HCT116 (cell line): ENCODE data around the gene CCDC32. TPM values are rescaled to one million over a fixed set of nuclear protein-coding genes. Genes with fewer than 3 reads are reported as not detected.

ENCODE experiments used
- ATAC-seq: fragments of 200-7000 bp; cut with Tn5 transposase; 2 replicates; pipeline ENCODE4 v1.9.1; 2020; ENCODE audit warnings: mild to moderate bottlenecking, moderate library complexity
- BruUV-seq: library from RNA; stranded (reverse); fragments of 400-500 nt; replicated peaks from 2 replicates; lab custom pipeline; 2021; lab: Mats Ljungman, UMichigan
- CTCF ChIA-PET: fragments of 300-600 bp; sonication (Branson Sonifier 250); formaldehyde crosslinking; loops from one replicate; lab custom pipeline; 2021; ENCODE audit warnings: antibody characterized with exemption; lab: Charles Lee
- POLR2A ChIA-PET: fragments of 300-600, 350-600 bp; sonication (Branson Sonifier 250); formaldehyde crosslinking; loops from one replicate; lab custom pipeline; 2021; ENCODE audit warnings: antibody characterized with exemption; lab: Charles Lee
- RAD21 ChIA-PET, 2 experiments: fragments of 300-600 bp; sonication (Branson Sonifier 250); formaldehyde crosslinking; loops; one replicate each; lab custom pipeline; 2023; ENCODE audit warnings: low total read pairs in 2 of 2; ENCODE audit not compliant: uncharacterized antibody in 2 of 2, unreplicated experiment in 2 of 2, low non-redundant PET in 1 of 2; lab: Charles Lee
- DNase-seq: peaks from one replicate; pipeline ENCODE4 v3.0.0-alpha.2; 2010; ENCODE audit warnings: low read depth, low spot score
- H2AFZ ChIP-seq: fragments of 200-600 bp; shearing (Covaris generic), sonication (generic); 2 replicates; pipeline ENCODE4 v1.6.1; 2017; ENCODE audit warnings: low read depth, mixed run types, mixed read lengths, antibody characterized with exemption, low read length; ENCODE audit not compliant: poor library complexity, severe bottlenecking
- H3K27ac ChIP-seq: 2 replicates; pipeline ENCODE4 v1.5.1; 2012; ENCODE audit warnings: low read depth, low read length
- H3K27me3 ChIP-seq: fragments of 200-600 bp; sonication (generic); 2 replicates; pipeline ENCODE4 v1.6.1; 2016; ENCODE audit warnings: mixed run types, low read length, mixed read lengths; ENCODE audit not compliant: insufficient read depth
- H3K36me3 ChIP-seq, 2 experiments: fragments of 200-500 bp in 1 of 2; fragments of 200-600 bp in 1 of 2; sonication (Bioruptor generic) in 1 of 2; sonication (generic) in 1 of 2; 2 replicates each; pipeline versions ENCODE4 v1.5.1 to v1.6.1; 2014 to 2016; ENCODE audit warnings: low read length in 2 of 2, inconsistent platforms in 1 of 2, mixed read lengths in 1 of 2, mixed run types in 1 of 2; ENCODE audit not compliant: insufficient read depth in 2 of 2, control insufficient read depth in 1 of 2
- H3K4me1 ChIP-seq, 2 experiments: fragments of 200-600 bp in 1 of 2; sonication (generic) in 1 of 2; 2 replicates each; pipeline versions ENCODE4 v1.5.1 to v1.6.1; 2012 to 2017; ENCODE audit warnings: low read length in 2 of 2, inconsistent platforms in 1 of 2, mild to moderate bottlenecking in 1 of 2, mixed read lengths in 1 of 2, mixed run types in 1 of 2, moderate library complexity in 1 of 2; ENCODE audit not compliant: insufficient read depth in 2 of 2, control insufficient read depth in 1 of 2
- H3K4me2 ChIP-seq: fragments of 200-600 bp; sonication (generic); 2 replicates; pipeline ENCODE4 v1.6.1; 2017; ENCODE audit warnings: mixed run types, low read length, mixed read lengths
- H3K4me3 ChIP-seq, 2 experiments: fragments of 200-600 bp in 1 of 2; sonication (generic) in 1 of 2; replicated peaks in 1 of 2; 2 replicates each; pipeline ENCODE4 v1.5.1; 2011 to 2016; ENCODE audit warnings: low read length in 2 of 2, control low read depth in 1 of 2, low read depth in 1 of 2, mild to moderate bottlenecking in 1 of 2, mixed read lengths in 1 of 2, mixed run types in 1 of 2
- H3K79me2 ChIP-seq: fragments of 200-600 bp; sonication (generic); 2 replicates; pipeline ENCODE4 v1.6.1; 2017; ENCODE audit warnings: mild to moderate bottlenecking, mixed run types, low read length, moderate library complexity, mixed read lengths; ENCODE audit not compliant: insufficient read depth
- H3K9ac ChIP-seq: fragments of 200-600 bp; sonication (generic); 2 replicates; pipeline ENCODE4 v1.6.1; 2016; ENCODE audit warnings: low read length, mixed read lengths
- H3K9me2 ChIP-seq: fragments of 200-600 bp; sonication (generic), shearing (Covaris generic); 2 replicates; pipeline ENCODE4 v1.6.1; 2017; ENCODE audit warnings: mixed run types, mild to moderate bottlenecking, moderate library complexity; ENCODE audit not compliant: insufficient read depth
- H3K9me3 ChIP-seq, 2 experiments: fragments of 200-500 bp in 1 of 2; fragments of 200-600 bp in 1 of 2; sonication (Bioruptor generic) in 1 of 2; sonication (generic) in 1 of 2; 2 replicates each; pipeline ENCODE4 v1.6.1; 2014 to 2017; ENCODE audit warnings: low read length in 2 of 2, mixed read lengths in 2 of 2, inconsistent platforms in 1 of 2, low read depth in 1 of 2, mild to moderate bottlenecking in 1 of 2, mixed run types in 1 of 2, moderate library complexity in 1 of 2; ENCODE audit not compliant: control insufficient read depth in 1 of 2, insufficient read depth in 1 of 2
- H4K20me1 ChIP-seq: fragments of 200-600 bp; sonication (generic), shearing (Covaris generic); 2 replicates; pipeline ENCODE4 v1.6.1; 2017; ENCODE audit warnings: mixed run types, mild to moderate bottlenecking, moderate library complexity; ENCODE audit not compliant: insufficient read depth
- CBX3 ChIP-seq: IDR thresholded peaks from 2 replicates; pipeline ENCODE4 v1.6.1; 2012; ENCODE audit warnings: low read depth
- CEBPB ChIP-seq: IDR thresholded peaks from 2 replicates; pipeline ENCODE4 v1.6.1; 2012; ENCODE audit warnings: low read depth
- CTCF ChIP-seq, 3 experiments: fragments of 200-600 bp in 1 of 3; sonication (generic) in 1 of 3; IDR thresholded peaks in 2 of 3; conservative IDR thresholded peaks in 1 of 3; 2 replicates each; pipeline ENCODE4 v1.5.1; 2012 to 2017; ENCODE audit warnings: low read depth in 2 of 3, low read length in 2 of 3, antibody characterized with exemption in 1 of 3, borderline replicate concordance in 1 of 3, control low read depth in 1 of 3, mild to moderate bottlenecking in 1 of 3, mixed read lengths in 1 of 3, mixed run types in 1 of 3, moderate library complexity in 1 of 3; ENCODE audit not compliant: insufficient read depth in 1 of 3
- EGR1 ChIP-seq: IDR thresholded peaks from 2 replicates; pipeline ENCODE4 v1.6.1; 2012; ENCODE audit warnings: low read depth
- ELF1 ChIP-seq: IDR thresholded peaks from 2 replicates; pipeline ENCODE4 v1.6.1; 2012; ENCODE audit warnings: low read depth, borderline replicate concordance
- JUND ChIP-seq: IDR thresholded peaks from 2 replicates; pipeline ENCODE4 v1.6.1; 2012
- POLR2A ChIP-seq: IDR thresholded peaks from 2 replicates; pipeline ENCODE4 v1.7.0; 2011; ENCODE audit warnings: borderline replicate concordance; ENCODE audit not compliant: insufficient read depth, insufficient read length; ENCODE audit errors: extremely low read depth
- RAD21 ChIP-seq: IDR thresholded peaks from 2 replicates; pipeline ENCODE4 v1.6.1; 2012; ENCODE audit warnings: low read depth, mild to moderate bottlenecking
- SP1 ChIP-seq: IDR thresholded peaks from 2 replicates; pipeline ENCODE4 v1.6.1; 2012; ENCODE audit warnings: low read depth
- SRF ChIP-seq: IDR thresholded peaks from 2 replicates; pipeline ENCODE4 v1.6.1; 2012; ENCODE audit warnings: low read depth
- ZNF274 ChIP-seq: fragments of 200-500 bp; sonication (Bioruptor generic); IDR thresholded peaks from 2 replicates; pipeline ENCODE4 v1.6.1; 2014; ENCODE audit warnings: mild to moderate bottlenecking, low read depth, low read length, inconsistent platforms
- intact Hi-C: fragments of 100-400 bp; cut with micrococcal nuclease; formaldehyde crosslinking; loops from 2 replicates; pipeline ENCODE4 v1.10.0; 2022
- total RNA-seq: library from RNA; stranded (reverse); gene quantifications from one replicate; pipeline ENCODE4 v1.2.1, GENCODE V29; 2021; ENCODE audit not compliant: unreplicated experiment
- TF ChIP-seq, protein P1 (sequence below): IDR thresholded peaks from 2 replicates; pipeline ENCODE4 v1.6.1; 2012
- TF ChIP-seq, protein P2 (sequence below): IDR thresholded peaks from 2 replicates; pipeline ENCODE4 v1.6.1; 2011; ENCODE audit warnings: mild to moderate bottlenecking, low read length, moderate library complexity; ENCODE audit not compliant: insufficient replicate concordance; ENCODE audit errors: extremely low read depth

The CCDC32 gene
- total RNA-seq, 1 experiment from 2014 or later, result 18.6 TPM

DNA sequence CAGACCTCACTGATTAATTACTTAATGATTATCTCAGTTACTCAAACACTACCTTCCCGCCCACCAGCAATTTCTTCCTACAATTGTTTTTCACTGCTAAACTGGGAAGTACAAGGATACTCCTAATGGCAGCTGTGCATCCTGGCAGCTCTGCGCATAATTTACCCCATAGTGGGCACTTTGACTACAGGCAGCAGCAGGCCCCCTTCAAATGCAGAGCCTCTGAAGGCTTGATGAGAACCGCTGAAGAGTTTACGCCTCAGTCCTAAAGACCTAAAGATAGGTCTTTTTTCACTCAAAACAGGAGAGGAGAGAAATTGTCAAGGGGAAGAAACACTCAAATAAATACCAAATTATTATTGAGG is 10.7 kb downstream of the CCDC32 start:
- H2AFZ ChIP-seq, result no peak overlapping the region
- ChIA-PET POLR2A (no interaction called here), RAD21 (no interaction called here)
- no peaks in the 10 kb centered on the region for H3K79me2 ChIP-seq
- BruUV-seq, result no TSS peak
- H3K9ac ChIP-seq, result no peak overlapping the region
- peaks cover 3 to 10% of the 10 kb centered on the region in 2 experiments; a peak in 3 of 4 replicates for H3K36me3 ChIP-seq
- H3K27me3 ChIP-seq, result no peaks in the 10 kb centered on the region
- H3K27ac ChIP-seq, result no peak overlapping the region
- no peaks in the 10 kb centered on the region for H3K9me3 ChIP-seq
- H3K4me3 ChIP-seq, result no peak overlapping the region
- TF ChIP-seq CEBPB, result no peak
- no peak for TF ChIP-seq SRF
- TF ChIP-seq EGR1, result no peak
- no peak for TF ChIP-seq POLR2A
- TF ChIP-seq CTCF (IDR thresholded peaks at IDR 0.05 in 2 of 3, conservative IDR thresholded peaks at IDR 0.05 in 1 of 3; ENCODE audit: borderline replicate concordance in 1 of 3, insufficient read depth in 1 of 3, low read depth in 2 of 3, low read length in 2 of 3), result no peak
- TF ChIP-seq, all 23 proteins: peak for 0
- ATAC-seq (no peak), DNase-seq (no peak)
- no peaks in the 10 kb centered on the region for H3K9me2 ChIP-seq
- no peaks in the 10 kb centered on the region for H4K20me1 ChIP-seq
- no peak overlapping the region for H3K4me2 ChIP-seq
- no peaks in the 10 kb centered on the region for H3K4me1 ChIP-seq
- intact Hi-C loops, result no loop called here
- CTCF ChIA-PET, result interaction anchor here (1.0 kb wide), 1 partner anchor 35 kb away, joined by 3 read pairs; no protein-coding TSS in a partner anchor

DNA sequence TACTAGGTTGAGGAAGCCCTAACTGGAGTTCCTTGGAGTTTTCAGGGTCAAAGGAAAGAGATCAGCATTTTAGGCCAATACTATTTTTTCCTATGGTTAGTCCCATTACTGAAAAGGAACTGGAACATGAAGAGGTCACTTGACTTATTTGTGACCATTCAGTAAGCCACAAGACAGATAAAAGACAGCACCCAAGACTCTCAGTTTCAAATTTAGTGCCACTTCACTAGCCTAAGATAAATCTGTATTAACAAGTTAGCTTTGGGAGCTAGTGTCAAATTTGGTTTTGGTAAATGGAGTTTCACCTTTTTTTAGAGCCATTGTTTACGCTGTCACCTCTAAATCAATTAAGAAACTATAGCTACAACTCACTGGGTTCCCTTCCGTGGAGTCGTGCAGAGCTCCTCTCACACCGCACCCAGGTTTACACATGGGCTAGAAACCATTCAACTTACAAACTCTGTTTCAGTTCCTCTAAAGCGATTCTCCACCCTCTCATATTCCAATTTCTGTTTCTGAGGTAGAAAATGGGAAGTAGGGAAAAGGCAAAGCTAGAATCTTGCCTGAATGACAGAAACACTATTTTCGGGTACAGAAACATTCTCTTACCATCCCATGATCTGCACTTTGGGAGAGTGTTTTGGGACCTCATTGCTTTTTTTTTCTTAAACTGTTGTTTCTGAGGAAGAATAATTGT is 14.4 kb downstream of the CCDC32 start:
- ChIA-PET POLR2A (no interaction called here), RAD21 (no interaction called here), CTCF (no interaction called here)
- Histone ChIP-seq H2AFZ (no peak overlapping the region), H4K20me1 (no peaks in the 10 kb centered on the region), H3K4me2 (no peak overlapping the region), H3K27ac (no peak overlapping the region), H3K4me3 (no peak overlapping the region), H3K36me3 (peaks cover 0 to 3% of the 10 kb centered on the region in 2 experiments; a peak in 1 of 4 replicates), H3K79me2 (no peaks in the 10 kb centered on the region), H3K9me2 (no peaks in the 10 kb centered on the region), H3K4me1 (no peaks in the 10 kb centered on the region), H3K27me3 (no peaks in the 10 kb centered on the region), H3K9ac (no peak overlapping the region), H3K9me3 (no peaks in the 10 kb centered on the region)
- DNase-seq (no peak), ATAC-seq (no peak)
- BruUV-seq, result no TSS peak
- intact Hi-C loops, result no loop called here
- TF ChIP-seq RAD21 (no peak), CTCF (IDR thresholded peaks at IDR 0.05 in 2 of 3, conservative IDR thresholded peaks at IDR 0.05 in 1 of 3; ENCODE audit: borderline replicate concordance in 1 of 3, insufficient read depth in 1 of 3, low read depth in 2 of 3, low read length in 2 of 3) (no peak), ELF1 (no peak), SP1 (no peak), ZNF274 (no peak), CEBPB (no peak), CBX3 (no peak), JUND (no peak), SRF (no peak)
- TF ChIP-seq, protein P1, sequence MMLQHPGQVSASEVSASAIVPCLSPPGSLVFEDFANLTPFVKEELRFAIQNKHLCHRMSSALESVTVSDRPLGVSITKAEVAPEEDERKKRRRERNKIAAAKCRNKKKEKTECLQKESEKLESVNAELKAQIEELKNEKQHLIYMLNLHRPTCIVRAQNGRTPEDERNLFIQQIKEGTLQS, result no peak
- TF ChIP-seq, protein P2, sequence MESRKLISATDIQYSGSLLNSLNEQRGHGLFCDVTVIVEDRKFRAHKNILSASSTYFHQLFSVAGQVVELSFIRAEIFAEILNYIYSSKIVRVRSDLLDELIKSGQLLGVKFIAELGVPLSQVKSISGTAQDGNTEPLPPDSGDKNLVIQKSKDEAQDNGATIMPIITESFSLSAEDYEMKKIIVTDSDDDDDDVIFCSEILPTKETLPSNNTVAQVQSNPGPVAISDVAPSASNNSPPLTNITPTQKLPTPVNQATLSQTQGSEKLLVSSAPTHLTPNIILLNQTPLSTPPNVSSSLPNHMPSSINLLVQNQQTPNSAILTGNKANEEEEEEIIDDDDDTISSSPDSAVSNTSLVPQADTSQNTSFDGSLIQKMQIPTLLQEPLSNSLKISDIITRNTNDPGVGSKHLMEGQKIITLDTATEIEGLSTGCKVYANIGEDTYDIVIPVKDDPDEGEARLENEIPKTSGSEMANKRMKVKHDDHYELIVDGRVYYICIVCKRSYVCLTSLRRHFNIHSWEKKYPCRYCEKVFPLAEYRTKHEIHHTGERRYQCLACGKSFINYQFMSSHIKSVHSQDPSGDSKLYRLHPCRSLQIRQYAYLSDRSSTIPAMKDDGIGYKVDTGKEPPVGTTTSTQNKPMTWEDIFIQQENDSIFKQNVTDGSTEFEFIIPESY, result no peak
